HG03066 (cell line): ENCODE data around the gene GPR62.

Experiments used
- ATAC-seq: cut with Tn5 transposase; IDR thresholded peaks from one replicate; pipeline ENCODE4 v1.9.1; 2021; ENCODE audit warnings: low read depth; ENCODE audit not compliant: unreplicated experiment

GPR62 gene

GRCh38 chr3:51968883-51969678, 13.9 kb downstream of the GPR62 start:
- no peak for ATAC-seq

- no peak for ATAC-seq
Observed at GRCh38 chr3:51969841-51970240, 14.7 kb downstream of the GPR62 start.

DNA sequence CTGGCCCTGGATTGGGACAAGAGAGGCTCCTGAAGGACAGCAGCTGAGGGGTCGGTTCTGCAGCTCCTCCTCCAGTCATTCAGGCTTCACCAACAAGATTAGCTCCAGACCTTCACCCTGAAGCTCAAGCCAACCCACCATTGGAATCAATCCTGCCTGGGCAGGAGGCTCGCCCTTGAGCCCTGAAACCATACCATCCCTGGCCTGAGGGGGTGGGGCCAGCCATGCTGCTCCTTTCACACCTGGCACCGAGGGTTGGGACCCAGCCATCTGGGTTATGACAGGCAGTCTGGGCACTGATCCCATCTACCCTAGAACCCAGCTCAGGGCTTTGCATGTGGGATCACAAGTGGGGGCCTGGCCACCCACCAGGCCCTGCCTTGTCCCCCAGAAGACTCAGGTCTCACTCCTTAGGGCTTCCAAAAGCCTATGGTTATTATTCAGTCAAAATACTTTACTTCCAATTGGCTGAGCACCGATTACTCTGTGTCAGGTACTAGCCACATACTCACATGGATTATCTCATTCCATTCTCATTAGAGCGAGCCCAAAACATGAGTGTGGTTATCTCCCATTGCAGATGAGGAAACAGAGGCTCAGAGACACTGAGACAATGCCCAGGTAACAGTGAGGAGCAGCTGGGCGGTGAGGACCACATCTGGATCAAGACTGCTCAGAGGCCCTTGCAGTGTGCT, 15.6 kb downstream of the GPR62 start:
- no peak for ATAC-seq

GRCh38 chr3:51971350-51971749, 16.2 kb downstream of the GPR62 start:
- no peak for ATAC-seq

GRCh38 chr3:51974277-51974962, 19.2 kb downstream of the GPR62 start:
- peak; percentile 8 for ATAC-seq

DNA sequence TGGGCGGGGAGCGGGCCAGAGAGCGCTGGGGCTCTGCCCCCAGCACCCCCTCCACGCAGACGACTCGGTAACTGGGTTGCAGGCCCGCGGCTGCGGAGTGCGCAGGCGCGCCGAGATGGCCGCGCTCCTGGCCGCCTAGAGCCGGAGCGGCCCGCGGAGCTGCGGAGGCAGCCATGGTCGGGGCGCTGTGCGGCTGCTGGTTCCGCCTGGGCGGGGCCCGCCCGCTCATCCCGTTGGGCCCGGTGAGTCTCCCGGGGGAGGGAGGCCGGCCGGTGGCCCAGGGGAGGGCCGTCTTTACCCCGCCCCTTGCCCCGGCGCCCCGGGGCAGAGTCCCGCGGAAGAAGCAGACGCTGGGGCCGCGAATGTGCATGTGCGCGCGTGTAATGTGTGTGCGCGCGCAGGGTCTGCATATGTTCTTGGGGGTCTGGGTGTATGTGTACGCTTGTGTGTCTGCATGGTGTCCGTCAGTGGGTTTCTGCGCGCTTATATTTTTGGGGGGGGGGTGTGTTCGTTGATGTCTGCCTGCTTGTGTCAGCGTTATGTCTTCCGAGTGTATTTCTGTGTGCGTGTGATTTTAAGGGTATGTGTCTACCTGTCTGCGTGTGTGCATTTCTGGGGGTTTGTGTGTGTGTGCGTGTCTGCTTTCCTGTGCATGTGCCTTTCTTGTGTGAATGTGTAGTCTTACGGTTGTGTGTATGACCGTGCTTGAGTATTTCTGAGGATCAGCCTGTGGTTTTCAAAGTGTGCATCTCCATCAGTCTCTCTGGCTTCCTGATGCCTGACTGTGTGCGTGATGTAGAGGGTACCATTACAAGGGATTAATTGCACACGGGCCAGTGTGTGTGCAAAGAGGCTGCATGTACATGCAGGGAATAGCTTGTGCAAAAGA, 20.0 kb downstream of the GPR62 start, which contains the start of gene ABHD14A:
TSS of gene ABHD14A (plus strand) at position 102 of the 889 bp plus-strand sequence. CDS start at position 174, 72 bp downstream.
- peak; percentile 50 for ATAC-seq

DNA sequence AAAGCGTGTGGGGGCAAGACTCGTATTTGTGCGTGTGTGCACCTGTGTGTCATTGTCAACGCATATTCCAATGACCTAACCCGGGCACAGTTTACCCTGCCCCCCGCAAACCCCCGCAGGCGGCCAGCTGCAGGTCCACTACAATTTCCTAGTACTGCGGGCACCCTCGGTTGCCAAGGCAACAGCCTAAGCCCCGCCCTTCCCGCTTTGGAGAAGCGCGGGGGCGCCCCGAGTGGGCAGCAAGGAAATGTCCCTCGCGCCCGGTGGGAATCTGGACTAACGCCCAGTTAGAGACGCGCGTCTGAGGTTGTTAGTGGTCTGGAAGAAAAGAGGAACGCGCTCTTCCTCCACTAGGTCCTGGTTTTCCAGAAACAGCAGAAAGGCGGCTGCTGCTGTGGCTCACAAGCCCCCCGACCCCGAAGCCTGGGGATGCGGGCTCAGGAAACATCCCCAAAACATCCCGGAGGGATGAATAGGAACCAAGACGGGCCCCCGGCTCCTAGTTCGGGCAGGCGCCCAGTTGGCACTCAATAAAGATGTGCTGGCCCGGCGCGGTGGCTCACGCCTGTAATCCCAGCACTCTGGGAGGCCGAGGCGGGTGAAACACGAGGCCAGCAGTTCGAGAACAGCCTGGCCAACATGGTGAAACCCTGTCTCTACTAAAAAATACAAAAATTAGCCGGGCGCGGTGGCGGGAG, 20.8 kb downstream of the GPR62 start:
- no peak for ATAC-seq

DNA sequence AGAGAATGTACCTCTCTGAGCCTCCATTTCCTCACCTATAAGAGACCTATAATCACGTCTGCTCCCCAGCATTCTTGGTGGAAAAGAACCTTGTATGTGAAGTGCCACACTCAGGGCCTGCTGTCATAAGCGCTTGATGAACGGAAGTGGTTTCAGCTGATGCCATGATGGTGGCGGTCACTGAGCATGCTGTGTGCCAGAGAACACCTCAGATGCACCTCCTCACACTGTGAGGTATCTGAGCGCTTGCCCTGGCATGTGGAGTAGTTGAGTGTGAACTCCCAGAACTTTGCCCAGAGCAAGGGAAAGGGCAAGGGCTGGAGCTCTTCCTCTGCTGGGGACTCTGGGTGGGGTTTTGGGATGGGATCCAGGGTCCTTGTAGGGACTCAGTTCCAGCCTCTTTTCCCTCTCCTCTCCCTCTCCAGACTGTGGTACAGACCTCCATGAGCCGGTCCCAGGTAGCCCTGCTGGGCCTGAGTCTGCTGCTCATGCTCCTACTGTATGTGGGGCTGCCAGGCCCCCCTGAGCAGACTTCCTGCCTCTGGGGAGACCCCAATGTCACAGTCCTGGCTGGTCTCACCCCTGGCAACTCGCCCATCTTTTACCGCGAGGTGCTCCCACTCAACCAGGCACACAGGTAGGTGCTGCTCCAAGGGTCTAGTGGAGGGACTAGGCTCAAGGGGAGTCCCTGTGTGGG, 22.4 kb downstream of the GPR62 start:
- no peak for ATAC-seq

DNA sequence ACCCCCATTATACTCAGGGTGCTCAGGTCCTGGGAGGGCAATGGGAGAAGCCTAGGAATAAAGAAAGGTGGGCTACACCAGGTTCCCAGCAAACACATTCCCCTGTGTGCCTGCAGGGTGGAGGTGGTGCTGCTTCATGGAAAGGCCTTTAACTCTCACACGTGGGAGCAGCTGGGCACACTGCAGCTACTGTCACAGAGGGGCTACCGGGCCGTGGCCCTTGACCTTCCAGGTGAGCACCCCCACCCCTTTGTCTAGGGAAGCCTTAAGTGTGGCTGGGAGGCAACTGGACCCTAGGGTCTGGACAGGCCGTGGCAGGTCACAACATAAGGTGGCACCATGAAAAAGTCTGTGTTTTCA, 22.9 kb downstream of the GPR62 start:
- ATAC-seq, result no peak

DNA sequence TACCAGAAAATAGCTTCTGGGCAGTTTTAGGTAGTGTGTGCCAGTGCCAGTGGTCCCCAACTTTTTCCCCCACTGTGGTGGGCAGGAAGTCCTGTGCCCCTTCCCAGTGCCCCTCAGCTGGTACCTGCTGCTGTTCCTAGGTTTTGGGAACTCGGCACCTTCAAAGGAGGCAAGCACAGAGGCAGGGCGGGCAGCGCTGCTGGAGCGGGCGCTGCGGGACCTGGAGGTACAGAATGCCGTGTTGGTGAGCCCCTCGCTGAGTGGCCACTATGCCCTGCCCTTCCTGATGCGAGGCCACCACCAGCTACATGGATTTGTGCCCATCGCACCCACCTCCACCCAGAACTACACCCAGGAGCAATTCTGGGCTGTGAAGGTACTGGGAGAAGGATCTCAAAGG, 25.1 kb downstream of the GPR62 start:
- no peak for ATAC-seq

DNA sequence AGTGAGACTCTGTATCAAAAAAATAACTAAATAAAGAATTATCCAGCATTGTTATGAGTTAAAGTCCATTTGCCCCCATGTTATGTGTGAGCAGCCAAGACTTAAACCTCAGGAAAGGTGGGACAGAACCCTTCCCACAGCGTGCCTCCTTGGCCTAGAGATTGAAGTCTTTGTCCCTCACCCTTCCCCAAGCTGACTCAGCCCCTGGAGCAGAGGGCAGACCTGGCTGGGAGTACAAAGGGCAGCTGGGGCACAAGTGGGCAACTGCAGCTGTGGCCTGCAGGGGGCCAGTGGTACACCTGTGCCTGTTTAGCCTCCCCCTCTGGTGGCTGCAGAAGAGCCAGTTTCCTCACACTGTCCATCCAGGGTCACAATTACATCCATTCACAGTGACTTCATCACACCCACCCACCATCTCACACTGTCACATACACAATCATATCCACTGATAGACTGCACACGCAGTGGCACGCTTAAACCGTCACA, 27.2 kb downstream of the GPR62 start:
- peak; percentile 48 for ATAC-seq

DNA sequence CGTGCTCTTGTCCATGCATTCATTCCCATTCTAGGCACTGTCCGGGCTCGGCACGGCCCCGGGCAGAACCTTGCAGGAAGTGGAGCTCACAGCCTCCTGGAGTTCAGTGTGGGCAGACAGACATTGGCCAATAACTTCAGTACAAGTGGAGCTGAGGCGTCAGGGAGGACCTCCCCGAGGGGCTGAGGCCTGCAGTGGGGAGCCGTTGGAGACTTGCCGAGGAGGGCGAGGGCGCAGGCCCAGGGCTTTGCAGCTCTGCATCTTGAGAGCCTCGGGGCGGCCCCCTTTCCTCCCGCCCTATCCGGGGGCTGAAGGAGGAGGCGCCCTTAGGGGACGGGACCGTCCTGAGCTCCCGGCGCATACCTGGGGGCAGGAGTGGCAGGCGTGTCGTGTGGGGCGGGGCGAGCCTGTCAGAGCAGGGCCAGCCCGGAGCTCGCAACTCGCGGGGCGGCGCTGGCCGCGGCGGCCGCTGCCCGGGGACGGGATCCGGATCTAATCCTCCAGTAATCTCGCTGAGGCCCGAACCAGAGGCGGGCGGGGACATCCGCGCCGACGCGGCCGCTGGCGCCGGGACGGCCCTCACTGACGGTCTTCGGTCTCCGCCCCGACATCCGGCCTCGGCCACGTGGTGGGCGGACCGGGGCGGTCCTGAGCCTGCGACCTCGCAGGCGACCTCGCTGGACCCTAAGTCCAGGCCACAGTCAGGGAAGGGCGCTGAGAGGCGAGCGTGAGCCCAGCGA, 27.8 kb downstream of the GPR62 start, which contains the start of gene ACY1:
TSS of gene ACY1 (plus strand) at position 698 of the 740 bp plus-strand sequence. CDS start 530 bp downstream, outside the sequence.
- ATAC-seq, result peak; percentile 76

DNA sequence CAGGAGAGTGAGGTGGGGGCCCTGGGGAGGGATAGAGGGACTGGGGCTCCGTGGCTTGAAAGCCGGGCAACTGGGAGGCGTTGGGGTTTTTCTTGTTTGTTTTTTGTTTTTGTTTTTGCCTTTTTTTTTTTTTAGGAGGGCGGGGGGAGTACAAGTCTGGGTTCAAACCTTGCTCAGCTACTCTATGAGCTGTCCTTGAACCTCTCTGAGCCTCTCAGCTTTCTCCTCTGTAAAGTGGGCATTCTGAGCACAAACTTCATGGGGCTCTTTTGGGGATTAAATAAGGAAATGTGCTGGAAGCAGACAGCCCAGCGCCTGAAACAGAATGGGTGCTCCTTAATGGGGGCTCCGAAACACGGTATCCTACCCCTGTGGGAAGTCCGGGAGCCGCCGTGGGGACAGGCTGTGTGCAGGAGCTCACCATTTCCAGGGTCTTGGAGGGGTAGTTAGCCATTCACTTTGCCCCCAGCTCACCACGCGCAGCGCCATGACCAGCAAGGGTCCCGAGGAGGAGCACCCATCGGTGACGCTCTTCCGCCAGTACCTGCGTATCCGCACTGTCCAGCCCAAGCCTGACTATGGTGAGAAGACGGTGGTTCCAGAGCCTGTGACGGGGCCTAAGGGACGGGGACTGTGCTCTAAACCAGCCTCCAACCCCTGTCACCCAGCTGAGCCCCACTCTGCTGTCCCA, 28.5 kb downstream of the GPR62 start:
- no peak for ATAC-seq

- ATAC-seq, result no peak
Observed at GRCh38 chr3:51984269-51984647, 29.1 kb downstream of the GPR62 start.

DNA sequence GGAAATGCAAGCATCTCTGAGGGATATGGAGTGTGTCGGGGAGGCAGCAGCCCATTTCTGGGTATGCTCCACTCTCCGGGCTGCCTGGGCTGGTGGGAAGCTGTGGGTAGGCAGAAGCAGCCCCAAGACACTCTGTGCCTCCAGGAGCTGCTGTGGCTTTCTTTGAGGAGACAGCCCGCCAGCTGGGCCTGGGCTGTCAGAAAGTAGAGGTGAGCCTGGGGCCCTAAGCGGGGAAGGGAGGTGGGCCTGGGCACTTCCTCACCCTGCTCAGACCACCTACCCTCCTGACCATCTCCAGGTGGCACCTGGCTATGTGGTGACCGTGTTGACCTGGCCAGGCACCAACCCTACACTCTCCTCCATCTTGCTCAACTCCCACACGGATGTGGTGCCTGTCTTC, 29.9 kb downstream of the GPR62 start:
- ATAC-seq, result no peak

DNA sequence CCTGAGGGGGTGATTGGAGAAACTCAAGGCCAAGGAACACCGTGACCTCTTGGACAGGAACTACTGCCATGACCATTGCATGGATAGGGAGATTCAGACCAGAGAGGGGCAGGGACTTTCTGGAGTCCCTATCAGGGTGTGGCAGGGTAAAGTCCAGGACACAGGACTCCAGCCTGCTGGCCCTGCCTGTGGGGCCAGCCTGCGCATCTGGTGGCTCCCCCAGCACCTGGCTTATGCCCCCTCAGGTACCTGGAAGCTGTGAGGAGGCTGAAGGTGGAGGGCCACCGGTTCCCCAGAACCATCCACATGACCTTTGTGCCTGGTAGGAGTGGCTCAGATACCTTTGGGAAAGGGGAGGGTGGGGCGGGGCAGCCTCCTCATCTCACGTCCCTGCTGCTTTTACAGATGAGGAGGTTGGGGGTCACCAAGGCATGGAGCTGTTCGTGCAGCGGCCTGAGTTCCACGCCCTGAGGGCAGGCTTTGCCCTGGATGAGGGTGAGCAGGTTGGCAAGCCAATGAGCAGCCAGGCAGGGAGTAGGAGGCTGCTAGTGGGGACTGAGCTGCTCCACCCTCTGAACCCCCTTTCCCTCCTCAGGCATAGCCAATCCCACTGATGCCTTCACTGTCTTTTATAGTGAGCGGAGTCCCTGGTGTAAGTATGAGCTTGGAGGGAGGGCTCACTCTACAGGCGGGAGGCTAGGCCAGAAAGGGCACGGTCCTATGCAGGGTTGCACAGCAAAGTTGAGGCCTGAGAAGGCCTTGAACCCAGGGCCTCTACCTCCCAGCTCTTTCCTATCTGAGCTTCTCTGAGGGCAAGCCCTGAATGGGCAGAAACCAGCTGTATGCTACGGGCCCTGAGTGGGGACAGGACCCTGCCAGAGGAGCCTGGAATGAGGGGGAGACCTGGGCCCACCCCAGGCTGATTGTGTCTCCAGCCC, 31.1 kb downstream of the GPR62 start:
- ATAC-seq, result no peak

- no peak for ATAC-seq
Observed at GRCh38 chr3:51987568-51987967, 32.4 kb downstream of the GPR62 start.
